H1 (cell line): ENCODE data around the gene LONP2. TPM values are rescaled to one million over a fixed set of nuclear protein-coding genes. Genes with fewer than 3 reads are reported as not detected.

Source experiments
- ATF3 ChIP-seq: IDR thresholded peaks from 2 replicates; pipeline ENCODE4 v1.6.1; 2011; ENCODE audit warnings: low read depth, mild to moderate bottlenecking, low read length; ENCODE audit not compliant: insufficient read depth
- CBX5 ChIP-seq: fragments of 300-800, 300-1000 bp; sonication (generic); IDR thresholded peaks from 2 replicates; pipeline ENCODE4 v1.7.1; 2016; ENCODE audit warnings: antibody characterized with exemption, low read length, low read depth
- EGR1 ChIP-seq: IDR thresholded peaks from 2 replicates; pipeline ENCODE4 v1.6.1; 2011; ENCODE audit warnings: low read depth, low read length, borderline replicate concordance
- FOSL1 ChIP-seq: IDR thresholded peaks from 2 replicates; pipeline ENCODE4 v1.6.1; 2011; ENCODE audit warnings: mild to moderate bottlenecking, low read depth, low read length, moderate library complexity; ENCODE audit not compliant: insufficient read depth
- JUN ChIP-seq: IDR thresholded peaks from 2 replicates; pipeline ENCODE4 v1.6.1; 2011; ENCODE audit warnings: low read depth, mild to moderate bottlenecking, improper control_type of control experiment, low read length
- JUND ChIP-seq: IDR thresholded peaks from 2 replicates; pipeline ENCODE4 v1.6.1; 2011; ENCODE audit warnings: mild to moderate bottlenecking, improper control_type of control experiment, low read length
- POU5F1 ChIP-seq: IDR thresholded peaks from 2 replicates; pipeline ENCODE4 v1.6.1; 2011; ENCODE audit warnings: low read depth, mild to moderate bottlenecking, low read length, moderate library complexity
- SIX5 ChIP-seq: IDR thresholded peaks from 2 replicates; pipeline ENCODE4 v1.6.1; 2011; ENCODE audit warnings: mild to moderate bottlenecking, low read depth, low read length
- SRF ChIP-seq: IDR thresholded peaks from 2 replicates; pipeline ENCODE4 v1.6.1; 2011; ENCODE audit warnings: mild to moderate bottlenecking, low read depth, low read length, moderate library complexity
- polyA plus RNA-seq, 7 experiments: library from polyadenylated mRNA; depleted of rRNA in 3 of 7; stranded (reverse) in 5 of 7; unstranded in 2 of 7; fragments of >200 nt in 5 of 7; fragments of 200-250 nt in 2 of 7; gene quantifications; 1 replicate in 5 of 7; 2 replicates in 1 of 7; 4 replicates in 1 of 7; pipeline versions ENCODE4 v1.2.1 to v1.2.3, GENCODE V29; 2011 to 2013; ENCODE audit warnings: missing spikeins in 2 of 7, mixed read lengths in 2 of 7
- total RNA-seq: library from RNA; stranded (reverse); fragmentation: NEBNext Ultra II Directional; extraction: Animal tissue kit (Norgen Biotek cat#: 25700); gene quantifications from 2 replicates; pipeline ENCODE4 v1.2.1, GENCODE V29; 2021

LONP2 gene
- total and polyA plus RNA-seq, 2 of the 8 experiments (the other 6 are each of a cell fraction or from before 2014, with no cell fraction given) = 8.1 to 23.1 TPM

GRCh38 chr16:48250520-48251278 lies 6.6 kb downstream of the LONP2 start (continued):
- no peak for TF ChIP-seq ATF3
- TF ChIP-seq CBX5 = no peak
- no peak for TF ChIP-seq SRF
- TF ChIP-seq EGR1 = no peak
- no peak for TF ChIP-seq SIX5
- no peak for TF ChIP-seq JUN
- no peak for TF ChIP-seq JUND
- TF ChIP-seq POU5F1 = no peak
- TF ChIP-seq FOSL1 = no peak
- TF ChIP-seq, all 59 proteins: peak for 0
